Kasumi-1 (cell line): ENCODE data around the gene TRIM17.

Experiments
- DNase-seq, 2 experiments: peaks; one replicate each; lab custom pipeline; 2025; lab: John Stamatoyannopoulos, UW

Gene TRIM17

DNA sequence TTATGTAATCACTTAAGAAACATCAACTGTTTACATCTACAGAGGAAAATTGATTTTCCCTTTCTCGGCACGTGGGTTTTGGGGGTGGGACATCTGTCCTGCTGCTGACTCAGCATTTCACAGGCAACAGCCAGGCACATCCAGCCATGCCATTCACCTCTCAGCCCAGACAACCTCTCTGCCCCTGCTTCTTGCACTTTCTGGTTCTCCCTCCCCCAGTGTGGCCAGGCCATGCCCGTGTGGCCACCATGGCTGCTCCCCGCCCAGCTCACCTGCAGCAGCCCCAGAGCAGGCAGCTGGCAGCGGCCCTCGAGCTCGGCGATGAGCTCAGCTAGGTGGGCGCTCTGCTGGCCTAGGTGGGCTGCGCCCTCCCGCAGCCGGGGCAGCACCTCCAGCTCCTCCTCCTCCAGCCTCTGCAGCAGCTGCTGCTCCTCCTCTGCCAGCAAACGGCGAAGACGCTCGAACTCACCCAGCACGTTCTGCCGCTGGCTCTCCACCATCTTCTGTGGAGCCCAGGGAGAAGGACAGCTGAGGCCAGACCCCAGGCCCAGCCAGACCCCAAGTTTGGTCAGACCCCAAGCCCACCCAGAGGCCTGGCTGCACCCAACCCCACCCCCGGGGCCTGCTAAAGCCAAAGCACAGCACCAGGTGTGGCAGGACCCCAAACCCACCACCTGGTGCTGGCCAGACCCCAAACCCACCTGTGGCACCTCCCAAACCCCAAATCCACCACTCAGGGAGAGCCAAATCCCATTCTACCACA, 15.8 kb downstream of the TRIM17 start:
- DNase-seq: no peak

DNA sequence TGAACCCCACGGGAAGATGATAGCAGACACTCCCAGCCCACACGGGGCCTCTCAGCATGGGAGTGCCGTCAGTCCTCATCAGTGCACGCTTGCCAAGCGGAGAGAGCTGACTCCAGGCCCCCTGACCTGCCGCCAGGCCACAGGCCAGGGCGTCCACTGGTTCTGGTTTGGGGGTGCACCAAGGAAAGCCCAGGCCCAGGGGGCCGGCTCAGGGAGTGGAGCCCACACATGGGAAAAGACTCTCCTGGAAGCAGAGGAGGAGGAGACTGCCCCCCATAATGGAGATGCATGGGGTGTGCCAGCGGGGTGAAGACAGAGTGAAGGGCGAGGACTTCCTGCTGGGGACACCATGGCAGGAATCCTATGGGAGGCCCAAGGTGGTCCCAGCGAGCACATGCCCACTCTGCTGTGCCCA, 16.4 kb downstream of the TRIM17 start:
- DNase-seq: no peak

DNA sequence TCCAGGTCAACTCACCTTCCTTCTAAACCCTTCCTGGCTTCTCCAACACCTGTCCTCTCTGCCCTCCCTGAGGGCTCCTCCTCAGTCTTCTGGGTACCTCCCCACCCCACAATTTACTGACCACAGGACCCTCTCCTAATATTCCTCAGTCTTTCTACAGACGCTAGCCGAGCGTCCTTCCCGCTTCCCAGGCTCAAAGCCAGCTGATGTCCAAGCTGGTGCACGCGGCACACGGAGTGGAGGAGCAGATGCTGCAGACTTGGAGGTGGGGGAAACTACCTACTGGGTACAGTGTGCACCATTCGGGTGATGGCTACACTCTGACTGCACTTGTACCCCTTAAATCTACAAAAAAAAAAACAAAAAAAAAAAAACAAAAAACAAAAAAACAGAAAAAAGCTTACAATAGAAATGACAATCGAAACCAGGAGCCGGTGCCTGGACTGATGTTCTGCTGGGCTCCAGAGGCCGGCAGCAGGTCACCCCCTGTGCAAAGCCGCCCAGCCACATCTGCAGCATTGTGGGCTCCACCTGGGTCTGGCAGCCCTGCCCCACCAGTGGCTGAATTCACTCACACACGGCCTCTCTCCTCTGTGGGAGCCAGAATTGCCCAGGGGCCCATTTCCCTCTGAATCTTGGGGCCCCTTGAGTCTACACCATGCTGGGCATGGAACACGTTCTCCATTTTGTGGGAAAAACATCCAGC, 17.0 kb downstream of the TRIM17 start:
- no peak for DNase-seq

DNA sequence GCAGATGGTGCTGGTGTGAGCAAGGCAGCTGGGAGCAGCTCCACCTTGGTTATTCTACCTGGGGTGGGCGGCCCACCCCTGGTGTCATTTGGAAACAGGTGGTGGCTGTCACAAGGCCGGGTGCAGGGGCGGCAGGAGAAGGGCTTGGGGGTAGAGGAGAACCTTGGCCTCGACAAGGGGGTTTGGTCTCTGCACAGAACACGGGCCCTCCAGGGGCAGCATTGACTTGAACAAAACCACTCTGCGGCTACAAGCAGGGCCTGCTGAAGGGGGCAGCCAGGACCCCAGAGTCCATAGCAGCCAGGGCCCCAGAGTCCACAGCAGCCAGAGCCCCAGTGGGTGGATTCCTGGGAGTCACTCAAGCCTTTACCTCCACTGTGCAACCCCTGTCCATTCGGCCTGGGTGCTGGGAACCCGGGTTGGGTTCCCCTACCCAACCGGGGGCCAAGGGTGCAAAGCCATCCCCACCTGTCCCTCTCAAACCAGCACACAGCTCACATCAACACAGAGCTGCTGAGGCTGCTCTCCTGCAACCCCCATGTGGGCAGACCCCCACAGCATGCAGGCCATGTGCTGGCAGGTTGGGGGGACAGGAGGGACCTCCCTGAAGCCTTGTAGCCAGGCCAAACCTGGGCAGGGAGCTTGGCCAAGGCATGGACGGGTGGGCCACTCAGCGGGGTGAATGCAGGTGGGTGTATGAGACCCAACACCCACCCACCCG, 17.8 kb downstream of the TRIM17 start:
- no peak for DNase-seq

DNA sequence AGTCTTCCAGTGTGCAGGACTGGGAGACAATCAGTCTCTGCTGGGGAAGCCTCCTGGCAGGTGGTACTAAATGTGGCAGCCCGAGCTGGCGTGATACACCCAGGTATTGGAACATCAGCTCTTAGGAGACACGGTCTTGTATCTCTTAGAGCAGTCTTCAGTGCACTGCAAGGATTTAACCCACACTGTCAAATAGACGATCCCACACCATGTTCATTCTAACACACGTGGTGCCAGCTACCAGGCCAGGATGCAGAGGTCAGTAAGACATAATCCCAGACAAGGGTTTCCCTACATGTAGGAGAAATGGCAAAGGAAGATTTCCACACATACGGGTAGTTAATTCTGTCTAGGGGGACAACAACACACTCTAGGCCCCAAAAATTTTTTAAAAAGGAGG, 18.7 kb downstream of the TRIM17 start:
- DNase-seq: no peak

DNA sequence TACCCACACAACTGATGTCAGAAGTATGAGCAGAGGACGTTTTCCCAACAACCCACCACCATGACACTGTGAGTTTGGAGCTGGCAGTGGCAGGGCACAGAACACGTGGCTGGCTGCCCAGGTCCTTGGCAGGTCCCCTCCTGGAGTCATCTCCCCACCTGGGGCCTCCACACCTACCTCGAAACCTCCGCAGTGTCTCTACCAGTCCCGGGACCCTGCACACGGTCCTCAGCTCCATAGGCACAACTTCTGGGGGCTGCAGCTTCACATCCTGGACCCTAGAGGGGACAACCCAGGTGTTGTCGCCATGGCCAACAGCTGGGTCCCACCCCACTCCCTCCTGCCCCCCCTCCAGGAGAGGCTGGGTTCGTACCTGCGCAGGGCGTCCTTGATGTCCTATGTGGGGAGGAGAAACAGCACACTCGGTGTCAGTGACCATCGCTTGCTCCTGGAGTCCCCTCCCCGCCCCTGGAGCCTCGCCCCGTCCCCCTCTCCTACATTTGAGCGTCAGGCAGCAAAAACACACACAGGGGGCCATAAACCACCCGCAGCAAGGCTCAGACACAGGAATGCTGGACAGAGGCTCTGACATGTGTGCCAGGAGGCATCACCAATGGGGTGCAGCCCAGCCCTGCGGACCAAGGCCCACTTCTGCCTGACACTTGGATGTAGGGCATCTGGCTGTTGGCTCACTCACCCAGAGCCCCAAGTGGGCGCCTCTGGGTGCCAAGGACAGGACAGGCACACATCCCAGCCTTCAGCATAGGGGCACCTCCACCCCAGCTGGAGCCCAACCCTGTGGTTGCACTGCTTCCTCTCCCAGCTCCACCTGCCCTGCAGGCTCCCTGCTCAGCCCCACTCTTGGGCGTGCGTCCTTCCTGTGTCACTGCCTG, 19.6 kb downstream of the TRIM17 start:
- DNase-seq: no peak

DNA sequence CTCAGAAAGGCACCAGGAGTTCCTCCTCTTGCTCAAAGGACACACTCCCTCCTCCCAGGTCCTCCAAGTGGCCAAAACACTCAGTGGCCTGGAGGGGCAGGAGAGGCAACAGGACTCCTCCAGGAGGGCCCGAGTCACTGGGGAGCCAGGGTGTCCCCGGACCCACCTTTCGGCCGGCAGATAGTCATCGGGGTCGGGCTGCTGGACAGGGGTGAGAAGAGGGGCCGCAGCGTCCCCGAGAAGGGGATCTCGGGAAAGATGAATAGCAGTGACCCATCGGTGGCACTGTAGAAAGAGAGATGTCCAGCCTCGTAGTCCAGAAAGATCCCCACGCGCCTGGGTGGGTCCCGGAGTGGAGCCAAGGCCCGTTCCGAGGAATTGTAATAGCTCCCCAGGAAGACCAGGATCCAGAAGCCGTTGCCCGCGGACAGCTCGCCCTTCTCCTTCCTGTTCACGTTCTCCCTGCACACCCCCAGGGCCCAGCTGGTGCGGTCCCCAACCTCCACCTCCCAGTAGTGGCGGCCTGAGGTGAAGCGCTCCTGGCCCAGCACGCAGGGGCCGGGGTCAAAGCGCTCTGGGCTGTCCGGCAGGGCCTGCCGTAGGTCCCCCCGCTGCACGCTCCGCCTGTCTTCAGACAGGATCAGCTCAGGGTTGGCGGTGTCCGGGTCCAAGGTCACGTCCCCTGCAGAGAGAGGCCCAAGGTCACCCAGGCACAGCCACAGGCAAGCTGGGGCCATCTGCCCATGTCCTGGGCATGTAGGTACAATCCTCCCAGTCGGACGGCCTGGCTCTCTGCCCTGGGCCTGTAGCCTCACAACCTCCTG, 21.9 kb downstream of the TRIM17 start:
- DNase-seq: no peak

DNA sequence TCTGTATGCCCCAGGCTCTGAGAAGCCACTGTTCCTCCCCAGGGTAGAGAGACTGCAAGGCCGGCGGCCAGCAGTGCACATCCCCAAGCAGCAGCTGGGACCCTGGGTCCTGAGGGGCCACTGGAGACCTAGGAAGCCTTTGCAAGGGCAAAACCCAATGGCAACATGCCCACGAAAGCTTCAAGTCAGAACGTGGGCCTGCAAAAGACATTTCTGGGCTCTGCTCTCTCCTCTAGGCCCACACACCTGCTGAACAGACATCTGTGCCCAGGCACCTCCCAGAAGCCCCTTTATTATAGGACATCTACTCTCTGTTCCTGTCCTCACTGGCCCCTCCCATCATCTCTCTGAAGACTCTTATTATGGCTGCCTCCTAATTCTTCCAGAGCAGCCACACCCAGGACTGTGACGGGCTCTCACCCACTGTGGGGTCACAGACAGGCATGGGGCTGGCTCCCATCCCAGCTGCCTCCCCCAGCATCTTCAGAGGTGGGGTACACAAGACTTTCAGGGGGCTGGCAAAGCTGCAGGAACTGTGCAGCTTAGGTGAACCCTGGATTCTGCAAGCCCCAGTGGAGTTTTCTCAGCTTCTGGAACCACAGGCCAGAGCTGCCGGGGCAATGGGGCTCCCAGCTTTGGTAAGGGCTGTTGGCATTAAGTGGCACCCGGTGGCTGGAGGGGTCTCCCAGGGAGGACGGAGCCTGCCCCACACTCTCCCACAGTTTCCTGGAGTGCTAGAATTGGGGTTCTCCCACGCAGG, 22.7 kb downstream of the TRIM17 start:
- no peak for DNase-seq

DNA sequence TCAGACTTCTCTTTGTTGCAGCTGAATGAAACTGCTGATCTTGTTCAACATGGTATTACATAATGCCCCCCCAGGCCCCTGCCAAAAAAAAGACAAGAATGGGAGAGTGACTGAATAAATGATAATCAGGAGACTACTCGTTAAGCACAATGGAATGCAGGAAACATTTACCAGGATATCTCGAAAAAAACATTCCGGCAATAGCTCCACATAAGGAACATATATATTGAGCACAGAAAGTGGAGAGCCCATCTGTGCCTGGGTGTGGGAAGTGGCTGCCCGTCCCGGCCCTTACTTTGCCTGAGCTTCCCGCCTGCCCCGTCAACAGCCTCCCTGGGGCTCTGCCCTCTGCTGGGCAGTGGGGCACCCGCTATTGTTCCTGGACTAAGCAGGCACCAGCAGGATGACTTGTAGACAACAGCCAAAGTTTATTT, 23.4 kb downstream of the TRIM17 start:
- peak; percentile 5 to 31 for DNase-seq

DNA sequence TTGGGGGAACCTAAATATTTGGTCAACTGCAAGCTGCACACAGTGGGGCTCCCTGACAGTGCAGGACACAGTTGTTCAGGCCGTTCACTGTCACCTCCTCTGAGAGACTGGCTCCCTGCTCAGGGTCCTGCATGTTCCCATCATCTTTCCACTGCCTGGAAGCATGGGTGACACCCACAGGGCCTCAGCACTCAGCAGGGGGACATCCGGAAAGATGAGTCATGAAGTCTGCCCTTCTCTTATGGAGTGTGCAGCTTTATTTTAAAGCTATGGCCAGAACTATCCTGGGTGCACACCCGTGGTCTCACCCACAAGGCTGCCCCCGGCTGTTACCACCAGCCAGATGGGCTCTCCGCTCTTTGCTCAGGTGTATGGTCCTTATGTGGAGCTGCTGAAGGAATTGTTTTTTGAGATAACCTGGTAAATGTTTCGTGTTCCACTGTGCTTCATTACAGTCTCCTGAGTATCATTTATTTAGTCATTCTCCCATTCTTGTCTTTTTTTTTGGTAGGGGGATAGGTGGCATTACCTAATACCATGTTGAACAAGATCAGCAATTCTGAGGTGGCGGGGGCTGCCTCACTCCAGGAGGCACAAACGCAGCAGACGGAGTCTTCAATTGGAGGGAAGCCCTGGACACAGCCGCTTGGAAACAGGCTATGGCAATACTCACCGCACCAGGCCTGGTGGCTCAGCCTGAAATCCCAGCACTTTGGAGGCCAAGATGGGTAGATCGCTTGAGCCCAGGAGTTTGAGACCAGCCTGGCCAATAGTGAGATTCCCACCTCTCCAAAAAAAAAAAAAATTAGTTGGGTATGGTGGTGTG, 24.3 kb downstream of the TRIM17 start:
- DNase-seq: peak; percentile 3 to 30

DNA sequence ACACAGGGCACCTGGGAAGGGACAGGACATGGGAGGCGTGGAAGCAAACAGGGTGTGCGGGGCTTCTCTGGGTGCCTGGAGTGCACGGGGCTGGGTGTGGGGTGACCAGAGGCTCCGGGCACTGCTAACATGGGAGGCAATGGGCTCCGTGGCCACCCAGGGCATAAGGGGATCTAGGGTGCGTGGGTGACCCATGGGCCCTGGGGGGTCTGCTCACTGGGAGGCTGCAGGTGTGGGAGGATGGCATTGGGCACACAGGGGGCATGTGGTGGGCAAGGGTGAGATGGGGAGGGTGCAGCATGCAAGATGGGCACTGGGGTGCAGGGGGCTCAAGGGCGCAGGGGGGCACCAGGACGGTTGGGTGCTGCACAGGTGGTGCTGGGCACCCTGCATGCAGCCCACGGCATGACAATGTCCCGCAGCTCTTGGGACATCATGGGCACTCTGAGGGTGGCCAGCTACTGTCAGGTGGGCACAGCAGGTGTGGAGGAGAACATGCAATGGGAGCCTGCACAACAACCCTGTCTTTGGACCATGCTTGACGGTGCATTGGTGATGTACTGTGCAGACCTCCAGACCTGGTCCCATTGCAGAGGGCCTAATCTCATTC, 25.1 kb downstream of the TRIM17 start:
- no peak for DNase-seq

DNA sequence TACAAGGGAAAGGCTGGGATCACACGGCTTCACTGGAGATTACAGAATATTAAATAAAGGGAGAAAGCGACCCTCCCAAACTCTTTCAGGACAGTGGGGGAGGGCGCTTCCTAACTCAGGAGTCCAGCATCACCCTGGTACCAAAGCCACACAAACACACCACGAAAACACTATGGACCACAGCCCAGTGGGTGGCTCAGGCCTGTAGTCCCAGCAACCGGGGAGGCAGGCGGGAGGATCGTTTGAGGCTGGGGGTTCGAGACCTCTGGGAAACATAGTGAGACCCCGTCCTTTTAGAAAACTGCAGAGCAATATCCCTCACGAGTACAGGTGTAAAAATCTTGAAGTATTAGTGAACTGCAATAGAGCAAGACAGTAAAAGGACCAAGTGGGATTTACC, 26.0 kb downstream of the TRIM17 start:
- DNase-seq: no peak

DNA sequence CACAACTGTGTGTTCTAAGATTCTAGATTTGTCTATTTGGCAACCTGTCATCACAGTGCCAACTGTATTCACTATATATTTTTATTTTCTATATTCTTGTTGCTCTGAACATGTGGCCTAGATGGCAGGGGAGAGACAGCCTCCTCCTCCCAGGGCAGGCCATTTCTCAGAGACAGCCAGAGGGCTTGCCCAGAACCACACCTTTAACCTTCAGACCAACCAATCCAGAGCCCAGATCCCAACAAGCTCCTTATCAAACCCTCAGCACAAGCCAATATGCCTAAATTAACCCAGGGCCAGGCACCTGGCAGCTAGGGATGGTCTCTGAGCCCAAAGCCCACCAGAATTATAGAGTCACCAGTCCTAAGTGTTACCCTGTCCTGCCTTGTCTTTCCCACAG, 29.3 kb downstream of the TRIM17 start:
- no peak for DNase-seq

DNA sequence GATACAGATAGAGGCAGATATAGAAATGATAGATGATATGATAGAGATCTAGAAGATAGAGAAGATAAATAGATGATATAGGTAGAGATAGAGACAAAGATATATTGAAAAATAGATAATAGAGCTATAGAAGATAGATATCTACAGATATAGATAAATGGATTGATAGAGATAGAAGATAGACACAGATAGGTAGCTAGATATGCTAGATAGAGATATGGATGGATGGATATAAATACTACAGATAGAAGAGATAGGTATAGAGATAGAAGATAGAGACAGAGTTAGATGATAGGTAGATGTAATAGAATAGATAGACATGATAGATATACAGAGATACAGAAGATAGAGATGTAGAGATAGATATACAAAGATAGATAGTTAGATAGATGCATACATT, 31.4 kb downstream of the TRIM17 start:
- DNase-seq: no peak

DNA sequence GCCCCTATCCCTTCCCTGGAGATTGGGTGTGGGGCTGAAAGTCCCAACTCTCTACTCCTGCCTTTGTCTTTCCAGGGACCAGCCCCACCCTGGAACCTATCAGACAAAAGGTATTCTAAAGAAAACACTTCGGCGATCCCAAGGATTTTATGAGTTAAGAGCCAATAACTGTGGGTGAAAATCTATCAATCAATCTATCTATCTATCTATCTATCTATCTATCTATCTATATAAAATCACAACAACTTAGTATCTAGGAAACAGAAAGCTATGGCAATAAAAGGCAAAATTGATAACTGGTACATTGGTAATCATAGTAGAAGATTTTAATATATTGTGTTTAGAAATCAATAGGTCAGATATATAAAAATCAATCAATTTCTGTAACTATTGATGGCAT, 32.9 kb downstream of the TRIM17 start:
- no peak for DNase-seq

DNA sequence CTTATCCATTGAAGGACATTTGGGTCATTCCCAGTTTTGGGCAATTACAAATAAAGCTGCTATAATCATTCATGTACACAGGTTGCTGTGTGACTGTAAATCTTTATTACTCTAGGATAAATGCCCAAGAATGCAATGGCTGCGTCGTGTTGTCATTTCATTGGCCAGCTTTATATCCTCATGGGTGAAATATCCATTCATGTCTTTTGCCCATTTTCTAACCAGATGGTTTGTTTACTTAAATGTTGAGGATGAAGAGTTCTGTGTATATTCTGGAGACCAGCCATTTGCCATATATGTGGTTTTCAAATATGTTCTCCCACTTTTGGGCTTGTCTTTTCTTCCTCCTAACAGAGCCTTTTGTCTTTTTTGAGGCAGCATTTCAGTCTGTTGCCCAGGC, 35.3 kb downstream of the TRIM17 start:
- no peak for DNase-seq

DNA sequence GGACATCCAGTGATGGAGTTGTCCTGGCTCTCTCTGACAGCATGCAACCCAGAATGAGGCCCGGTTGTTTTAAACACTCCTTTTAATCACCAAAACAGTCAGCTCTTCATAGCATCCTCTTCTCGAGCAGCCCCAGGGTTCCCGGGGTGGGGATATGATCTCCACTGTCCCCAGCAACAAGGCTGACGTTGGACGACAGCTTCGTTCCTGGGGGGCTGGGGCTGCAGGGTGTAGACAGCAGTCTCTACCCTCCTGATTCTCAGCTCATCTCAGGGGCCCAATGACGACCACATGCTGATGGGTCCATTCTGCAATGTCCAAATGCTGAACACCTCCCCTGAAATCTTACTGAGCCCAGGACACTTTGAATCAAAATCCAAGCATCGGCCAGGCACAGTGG, 37.0 kb downstream of the TRIM17 start:
- DNase-seq: no peak

DNA sequence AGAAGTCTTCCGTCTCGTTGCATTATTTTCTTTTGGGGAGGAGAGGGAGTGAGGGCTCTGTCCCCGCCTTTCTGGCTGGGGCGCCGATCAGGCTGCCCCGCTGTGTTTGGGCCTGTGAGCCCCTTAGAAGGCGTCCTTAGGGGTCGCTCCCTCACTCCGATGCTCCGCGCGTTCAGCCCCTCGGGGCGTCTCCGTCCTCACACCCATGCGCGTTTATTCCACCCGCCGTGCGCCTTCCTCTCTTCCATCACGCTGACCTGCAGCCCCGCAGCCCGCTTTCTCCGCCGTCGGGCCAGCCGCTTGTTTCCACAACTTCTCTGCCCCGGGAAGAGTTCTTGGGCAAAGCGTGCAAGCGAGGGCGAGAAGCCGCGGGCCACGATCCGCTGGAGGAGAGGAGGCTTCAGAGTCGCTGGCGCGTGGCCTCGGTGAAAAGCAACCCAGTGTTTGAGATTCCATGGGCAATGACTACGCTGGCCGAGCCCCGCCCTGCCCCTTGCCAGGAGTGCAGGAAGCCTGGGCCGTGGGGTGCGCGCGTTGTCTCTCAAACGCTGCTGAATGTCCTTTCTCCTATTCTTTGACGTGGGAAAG, 37.7 kb downstream of the TRIM17 start:
- DNase-seq: peak in 1 of 2 experiments; percentile 17
